DMS153 (cell line): Measurements from ENCODE around the gene MRPL52.
"Not testable (repeated sequence)": the region's sequence is repeated elsewhere in the genome, so short reads cannot be mapped to it uniquely, and the experiment has no call there.

Experiments
- DNase-seq: peaks from one replicate; lab custom pipeline; 2025; lab: John Stamatoyannopoulos, UW

The MRPL52 gene

GRCh38 chr14:22839159-22839779 lies 9.6 kb downstream of the MRPL52 start:
- no peak for DNase-seq

GRCh38 chr14:22841311-22841710 lies 11.6 kb downstream of the MRPL52 start:
- no peak for DNase-seq

GRCh38 chr14:22841769-22842168 lies 12.1 kb downstream of the MRPL52 start:
- no peak for DNase-seq

GRCh38 chr14:22842211-22843122 lies 12.8 kb downstream of the MRPL52 start:
- DNase-seq, result no peak

GRCh38 chr14:22843123-22843925 lies 13.6 kb downstream of the MRPL52 start:
- no peak for DNase-seq

GRCh38 chr14:22844221-22845102 lies 14.8 kb downstream of the MRPL52 start:
- no peak for DNase-seq

GRCh38 chr14:22845103-22845394 lies 15.4 kb downstream of the MRPL52 start:
- no peak for DNase-seq

GRCh38 chr14:22845821-22846625 lies 16.3 kb downstream of the MRPL52 start:
- DNase-seq, result no peak

- DNase-seq, result no peak
Measured at GRCh38 chr14:22846811-22847307, 17.2 kb downstream of the MRPL52 start.

GRCh38 chr14:22847661-22848341 lies 18.1 kb downstream of the MRPL52 start:
- no peak for DNase-seq

- no peak for DNase-seq
Measured at GRCh38 chr14:22848351-22849164, 18.9 kb downstream of the MRPL52 start.

GRCh38 chr14:22849212-22849819 lies 19.6 kb downstream of the MRPL52 start:
- no peak for DNase-seq

- no peak for DNase-seq
Measured at GRCh38 chr14:22850944-22851764, 21.5 kb downstream of the MRPL52 start.

GRCh38 chr14:22852178-22852577 lies 22.5 kb downstream of the MRPL52 start:
- not testable (repeated sequence) for DNase-seq

GRCh38 chr14:22852599-22852939 lies 22.9 kb downstream of the MRPL52 start:
- DNase-seq, result no peak

GRCh38 chr14:22852940-22853767 lies 23.5 kb downstream of the MRPL52 start:
- peak; percentile 60 for DNase-seq

GRCh38 chr14:22854296-22854695 lies 24.6 kb downstream of the MRPL52 start:
- DNase-seq, result not testable (repeated sequence)
